HG02840 (cell line): ENCODE data around the gene NDUFAF4.

Source experiments
- ATAC-seq: cut with Tn5 transposase; IDR thresholded peaks from one replicate; pipeline ENCODE4 v1.9.1; 2021; ENCODE audit warnings: mild to moderate bottlenecking, moderate library complexity, moderate number of reproducible peaks; ENCODE audit not compliant: unreplicated experiment, low FRiP score

Gene NDUFAF4

GRCh38 chr6:96897396-96898240 is at the start of gene NDUFAF4:
Gene NDUFAF4 (minus strand): TSS chr6:96897891. CDS start chr6:96897801, 90 bp downstream.
- ATAC-seq: peak; percentile 91

GRCh38 chr6:96947055-96947454 is 49.4 kb upstream of the NDUFAF4 start:
- ATAC-seq: peak; percentile 82

- ATAC-seq: no peak
Measured at GRCh38 chr6:96943555-96944215, 46.0 kb upstream of the NDUFAF4 start.

GRCh38 chr6:96942676-96943075 is 45.0 kb upstream of the NDUFAF4 start:
- ATAC-seq: no peak

GRCh38 chr6:96940322-96940721 is 42.6 kb upstream of the NDUFAF4 start:
- ATAC-seq: no peak

- no peak for ATAC-seq
Measured at GRCh38 chr6:96939007-96939805, 41.5 kb upstream of the NDUFAF4 start.

GRCh38 chr6:96934087-96934486 is 36.4 kb upstream of the NDUFAF4 start:
- ATAC-seq: no peak

GRCh38 chr6:96931198-96931597 is 33.5 kb upstream of the NDUFAF4 start:
- ATAC-seq: no peak

GRCh38 chr6:96929741-96930140 is 32.0 kb upstream of the NDUFAF4 start:
- ATAC-seq: no peak

- ATAC-seq: no peak
Measured at GRCh38 chr6:96927660-96928059, 30.0 kb upstream of the NDUFAF4 start.

- no peak for ATAC-seq
Measured at GRCh38 chr6:96926425-96926824, 28.7 kb upstream of the NDUFAF4 start.

GRCh38 chr6:96925290-96925687 is 27.6 kb upstream of the NDUFAF4 start:
- ATAC-seq: no peak

GRCh38 chr6:96923871-96924493 is 26.3 kb upstream of the NDUFAF4 start:
- peak; percentile 91 for ATAC-seq

- no peak for ATAC-seq
Measured at GRCh38 chr6:96923400-96923799, 25.7 kb upstream of the NDUFAF4 start.

- ATAC-seq: no peak
Measured at GRCh38 chr6:96917098-96917497, 19.4 kb upstream of the NDUFAF4 start.

- no peak for ATAC-seq
Measured at GRCh38 chr6:96913621-96914020, 15.9 kb upstream of the NDUFAF4 start.

GRCh38 chr6:96911751-96912150 is 14.1 kb upstream of the NDUFAF4 start:
- ATAC-seq: no peak

GRCh38 chr6:96911171-96911570 is 13.5 kb upstream of the NDUFAF4 start:
- no peak for ATAC-seq

GRCh38 chr6:96909811-96910210 is 12.1 kb upstream of the NDUFAF4 start:
- no peak for ATAC-seq

GRCh38 chr6:96907498-96907897 is 9.8 kb upstream of the NDUFAF4 start:
- peak; percentile 88 for ATAC-seq

- ATAC-seq: no peak
Measured at GRCh38 chr6:96900873-96901272, 3.2 kb upstream of the NDUFAF4 start.
